Astrocyte (in vitro differentiated cells and primary cell): ENCODE measurements around the gene STAB1. TPM values are rescaled to one million over a fixed set of nuclear protein-coding genes. Genes with fewer than 3 reads are reported as not detected.

Experiments
- DNase-seq: peaks from one replicate; pipeline ENCODE4 v3.0.0-alpha.2; 2010; ENCODE audit warnings: low read depth
- FAIRE-seq: peaks from 2 replicates; lab custom pipeline; 2011; peaks lifted over from hg19 to GRCh38; lab: Jason Lieb, UNC
- H2AFZ ChIP-seq: 2 replicates; pipeline ENCODE4 v1.6.0; 2012; ENCODE audit warnings: low read depth, low read length, inconsistent platforms
- H3K27ac ChIP-seq: 2 replicates; pipeline ENCODE4 v1.5.1; 2011; ENCODE audit warnings: low read depth, low read length, inconsistent platforms
- H3K27me3 ChIP-seq: 2 replicates; pipeline ENCODE4 v1.6.0; 2011; ENCODE audit warnings: low read length, inconsistent platforms; ENCODE audit not compliant: insufficient read depth
- H3K36me3 ChIP-seq: 2 replicates; pipeline ENCODE4 v1.5.1; 2011; ENCODE audit warnings: low read length, inconsistent platforms; ENCODE audit not compliant: insufficient read depth
- H3K4me1 ChIP-seq: 2 replicates; pipeline ENCODE4 v1.5.1; 2011; ENCODE audit warnings: low read length, inconsistent platforms; ENCODE audit not compliant: insufficient read depth
- H3K4me2 ChIP-seq: 2 replicates; pipeline ENCODE4 v1.6.0; 2012; ENCODE audit warnings: low read length, inconsistent platforms
- H3K4me3 ChIP-seq: 2 replicates; pipeline ENCODE4 v1.5.1; 2011; ENCODE audit warnings: low read depth, mild to moderate bottlenecking, low read length, inconsistent platforms; ENCODE audit not compliant: insufficient read depth
- H3K79me2 ChIP-seq: 2 replicates; pipeline ENCODE4 v1.6.0; 2012; ENCODE audit warnings: mild to moderate bottlenecking, low read length, inconsistent platforms; ENCODE audit not compliant: insufficient read depth
- H3K9ac ChIP-seq: 2 replicates; pipeline ENCODE4 v1.6.0; 2012; ENCODE audit warnings: mild to moderate bottlenecking, low read length, inconsistent platforms
- H3K9me3 ChIP-seq: 2 replicates; pipeline ENCODE4 v1.5.1; 2012; ENCODE audit warnings: low read depth, mild to moderate bottlenecking, low read length, inconsistent platforms; ENCODE audit not compliant: insufficient read depth
- H4K20me1 ChIP-seq: 2 replicates; pipeline ENCODE4 v1.6.0; 2012; ENCODE audit warnings: low read length, inconsistent platforms; ENCODE audit not compliant: insufficient read depth
- H3K27ac Mint-ChIP-seq: one replicate; pipeline ENCODE4 v1.8.0; 2021; ENCODE audit warnings: mild to moderate bottlenecking, mixed read lengths; ENCODE audit not compliant: unreplicated experiment
- H3K27me3 Mint-ChIP-seq: one replicate; pipeline ENCODE4 v1.8.0; 2021; ENCODE audit warnings: low read depth, mixed read lengths; ENCODE audit not compliant: unreplicated experiment
- H3K36me3 Mint-ChIP-seq: one replicate; pipeline ENCODE4 v1.8.0; 2021; ENCODE audit warnings: low read depth, mixed read lengths; ENCODE audit not compliant: unreplicated experiment
- H3K4me1 Mint-ChIP-seq: one replicate; pipeline ENCODE4 v1.8.0; 2021; ENCODE audit warnings: low read depth, mixed read lengths; ENCODE audit not compliant: unreplicated experiment
- H3K4me3 Mint-ChIP-seq: one replicate; pipeline ENCODE4 v1.8.0; 2021; ENCODE audit warnings: mild to moderate bottlenecking, moderate library complexity, mixed read lengths; ENCODE audit not compliant: unreplicated experiment
- H3K9me3 Mint-ChIP-seq: one replicate; pipeline ENCODE4 v1.8.0; 2021; ENCODE audit warnings: mild to moderate bottlenecking, mixed read lengths; ENCODE audit not compliant: unreplicated experiment
- CTCF ChIP-seq: IDR thresholded peaks from 2 replicates; pipeline ENCODE4 v1.5.1; 2011; ENCODE audit warnings: low read depth, mild to moderate bottlenecking, inconsistent platforms, low read length, moderate library complexity; ENCODE audit not compliant: insufficient read depth
- EZH2 ChIP-seq: IDR thresholded peaks from 2 replicates; pipeline ENCODE4 v1.6.1; 2012; ENCODE audit warnings: mild to moderate bottlenecking, low read length, inconsistent platforms; ENCODE audit not compliant: insufficient read depth
- total RNA-seq: library from RNA; stranded (reverse); gene quantifications from 2 replicates; pipeline ENCODE4 v1.2.1, GENCODE V29; 2021

Gene STAB1
- total RNA-seq, 1 donor from 2014 or later, result 0.39 TPM

GRCh38 chr3:52532838-52533622 is 37.9 kb downstream of the STAB1 start:
- no peaks in the 10 kb centered on the region for H3K27me3 ChIP-seq
- H3K4me3 Mint-ChIP-seq, result peak overlapping the region; percentile 88
- H3K4me1 ChIP-seq, result peaks cover 55% of the 10 kb centered on the region
- peak overlapping the region; percentile 82 for H3K9ac ChIP-seq
- peaks cover 9% of the 10 kb centered on the region for H3K36me3 Mint-ChIP-seq
- H3K4me1 Mint-ChIP-seq, result peaks cover 15% of the 10 kb centered on the region
- no peaks in the 10 kb centered on the region for H3K9me3 Mint-ChIP-seq
- peaks cover 74% of the 10 kb centered on the region for H3K79me2 ChIP-seq
- DNase-seq, result no peak
- H3K4me2 ChIP-seq, result peak overlapping the region; percentile 92
- no peak for FAIRE-seq
- H3K27ac Mint-ChIP-seq, result peak overlapping the region; percentile 66
- H3K4me3 ChIP-seq, result peak overlapping the region; percentile 68
- H3K36me3 ChIP-seq, result peaks cover 8% of the 10 kb centered on the region
- H3K27me3 Mint-ChIP-seq, result no peaks in the 10 kb centered on the region
- peaks cover 53% of the 10 kb centered on the region for H4K20me1 ChIP-seq
- H2AFZ ChIP-seq, result no peak overlapping the region
- H3K27ac ChIP-seq, result peak overlapping the region; percentile 70
- no peaks in the 10 kb centered on the region for H3K9me3 ChIP-seq
- no peak for TF ChIP-seq EZH2
- TF ChIP-seq CTCF, result no peak

- H3K27ac ChIP-seq, result peak within 1 kb of the TSS; percentile 70
- peak; percentile 27 for DNase-seq
Observed at GRCh38 chr3:52533623-52534280, 38.6 kb downstream of the STAB1 start, which contains the start of gene NT5DC2. NT5DC2 (minus strand) TSS chr3:52533857; CDS start chr3:52533737, 120 bp downstream.

More at GRCh38 chr3:52533623-52534280, 38.6 kb downstream of the STAB1 start, which contains the start of gene NT5DC2:
- Mint-ChIP-seq H3K36me3 (peaks cover 10% of the 10 kb centered on the region), H3K27ac (peak within 1 kb of the TSS; percentile 92), H3K4me1 (peaks cover 19% of the 10 kb centered on the region), H3K27me3 (no peaks in the 10 kb centered on the region), H3K4me3 (peak within 1 kb of the TSS; percentile 88), H3K9me3 (no peaks in the 10 kb centered on the region)
- Histone ChIP-seq H3K27me3 (no peaks in the 10 kb centered on the region), H4K20me1 (peaks cover 54% of the 10 kb centered on the region), H3K4me1 (peaks cover 60% of the 10 kb centered on the region), H3K36me3 (peaks cover 3% of the 10 kb centered on the region), H3K4me3 (peak within 1 kb of the TSS; percentile 68), H3K79me2 (peaks cover 77% of the 10 kb centered on the region), H3K9me3 (no peaks in the 10 kb centered on the region), H2AFZ (peak within 1 kb of the TSS; percentile 44), H3K4me2 (peak within 1 kb of the TSS; percentile 92), H3K9ac (peak within 1 kb of the TSS; percentile 82)
- TF ChIP-seq CTCF, result no peak
- TF ChIP-seq EZH2, result no peak
- FAIRE-seq, result no peak
